Fibroblast of lung (primary cell): ENCODE data around the gene CYP4F3. TPM values are rescaled to one million over a fixed set of nuclear protein-coding genes. Genes with fewer than 3 reads are reported as not detected.

Source experiments
- DNase-seq, 2 donors: peaks; one replicate each; pipeline versions ENCODE4 v3.0.0 to v3.0.0-alpha.2; 2010; ENCODE audit warnings: low read depth in 2 of 2
- H2AFZ ChIP-seq: 2 replicates; pipeline ENCODE4 v1.5.1; 2012; ENCODE audit warnings: low read length, control low read depth, inconsistent platforms
- H3K27ac ChIP-seq: 2 replicates; pipeline ENCODE4 v1.5.1; 2011; ENCODE audit warnings: low read length, control low read depth; ENCODE audit not compliant: insufficient read depth
- H3K27me3 ChIP-seq: 2 replicates; pipeline ENCODE4 v1.5.1; 2011; ENCODE audit warnings: mild to moderate bottlenecking, low read length; ENCODE audit not compliant: control insufficient read depth, insufficient read depth
- H3K36me3 ChIP-seq: 2 replicates; pipeline ENCODE4 v1.5.1; 2011; ENCODE audit warnings: low read length; ENCODE audit not compliant: control insufficient read depth, insufficient read depth
- H3K4me1 ChIP-seq: 2 replicates; pipeline ENCODE4 v1.5.1; 2011; ENCODE audit warnings: low read length; ENCODE audit not compliant: control insufficient read depth, insufficient read depth; ENCODE audit errors: extremely low read depth
- H3K4me2 ChIP-seq: 2 replicates; pipeline ENCODE4 v1.5.1; 2011; ENCODE audit warnings: low read length, control low read depth; ENCODE audit not compliant: insufficient read depth; ENCODE audit errors: extremely low read depth
- H3K4me3 ChIP-seq, 4 experiments: fragments of 200-600 bp in 1 of 4; sonication (generic) in 1 of 4; replicated peaks in 1 of 4; 2 replicates each; pipeline ENCODE4 v1.5.1; 2011 to 2016; ENCODE audit warnings: low read length in 4 of 4, low read depth in 3 of 4, mild to moderate bottlenecking in 3 of 4, control low read depth in 2 of 4, inconsistent platforms in 1 of 4, mixed read lengths in 1 of 4; ENCODE audit not compliant: insufficient read depth in 1 of 4; ENCODE audit errors: control extremely low read depth in 1 of 4
- H3K79me2 ChIP-seq: 2 replicates; pipeline ENCODE4 v1.5.1; 2012; ENCODE audit warnings: mild to moderate bottlenecking, low read length, inconsistent platforms; ENCODE audit not compliant: control insufficient read depth, insufficient read depth
- H3K9ac ChIP-seq: 2 replicates; pipeline ENCODE4 v1.5.1; 2011; ENCODE audit warnings: mild to moderate bottlenecking, low read length, control low read depth; ENCODE audit not compliant: insufficient read depth
- H3K9me3 ChIP-seq: 2 replicates; pipeline ENCODE4 v1.5.1; 2012; ENCODE audit warnings: low read depth, low read length; ENCODE audit not compliant: control insufficient read depth, insufficient read depth
- H4K20me1 ChIP-seq: 2 replicates; pipeline ENCODE4 v1.5.1; 2011; ENCODE audit warnings: low read length; ENCODE audit not compliant: control insufficient read depth, insufficient read depth; ENCODE audit errors: extremely low read depth
- CTCF ChIP-seq, 2 donors: IDR thresholded peaks in 1 of 2; conservative IDR thresholded peaks in 1 of 2; 1 replicate in 1 of 2; 2 replicates in 1 of 2; pipeline ENCODE4 v1.5.1; 2011 to 2012; ENCODE audit warnings: low read length in 2 of 2, control low read depth in 1 of 2, inconsistent platforms in 1 of 2, low read depth in 1 of 2, mild to moderate bottlenecking in 1 of 2
- EZH2 ChIP-seq: IDR thresholded peaks from 2 replicates; pipeline ENCODE4 v1.5.1; 2012; ENCODE audit warnings: low read length, control low read depth, mild to moderate bottlenecking; ENCODE audit errors: missing control alignments
- polyA plus RNA-seq, 2 donors: library from polyadenylated mRNA; depleted of rRNA in 1 of 2; stranded (reverse) in 1 of 2; unstranded in 1 of 2; fragments of >200 nt; gene quantifications; 2 replicates each; pipeline ENCODE4 v1.2.1, GENCODE V29; 2011 to 2012; ENCODE audit warnings: missing spikeins in 1 of 2
- total RNA-seq: library from RNA; depleted of rRNA; stranded (reverse); fragments of >200 nt; gene quantifications from 2 replicates; pipeline ENCODE4 v1.2.1, GENCODE V29; 2014

The CYP4F3 gene
- total and polyA plus RNA-seq, 2 donors (not counting 1 experiment from before 2014, with no cell fraction given) = not detected

DNA sequence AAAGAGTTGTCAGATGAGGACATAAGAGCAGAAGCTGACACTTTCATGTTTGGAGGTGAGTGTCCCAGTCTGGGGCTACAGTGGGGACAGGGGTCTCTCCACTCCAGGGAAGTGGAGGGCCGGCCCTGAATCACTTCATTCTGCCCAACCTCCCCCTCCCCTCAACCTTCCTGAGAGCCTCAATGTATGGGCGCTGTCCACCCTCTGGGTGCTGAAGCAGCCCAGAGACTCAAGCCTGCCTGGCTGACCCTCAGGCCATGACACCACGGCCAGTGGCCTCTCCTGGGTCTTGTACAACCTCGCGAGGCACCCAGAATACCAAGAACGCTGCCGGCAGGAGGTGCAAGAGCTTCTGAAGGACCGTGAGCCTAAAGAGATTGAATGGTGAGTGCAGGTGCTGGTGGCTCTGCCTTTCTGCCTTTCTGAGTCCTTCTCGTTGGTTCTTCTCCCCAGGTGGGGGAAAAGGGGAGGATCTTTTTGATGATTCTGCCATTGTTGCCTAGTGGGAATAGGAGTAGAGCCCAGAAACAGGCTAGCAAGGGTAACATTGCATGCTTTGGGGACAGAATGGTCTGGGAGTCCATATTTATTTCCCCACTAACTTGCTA is 16.9 kb upstream of the CYP4F3 start:
- TF ChIP-seq EZH2 (no peak), CTCF (conservative IDR thresholded peaks at IDR 0.05 in 1 of 2, IDR thresholded peaks at IDR 0.05 in 1 of 2; ENCODE audit: low read depth in 1 of 2, low read length in 2 of 2) (no peak)
- Histone ChIP-seq H3K9me3 (no peaks in the 10 kb centered on the region), H3K27me3 (no peaks in the 10 kb centered on the region), H3K4me3 (no peak overlapping the region), H3K79me2 (no peaks in the 10 kb centered on the region), H3K36me3 (no peaks in the 10 kb centered on the region), H3K4me2 (no peak overlapping the region), H4K20me1 (no peaks in the 10 kb centered on the region), H3K4me1 (no peaks in the 10 kb centered on the region), H2AFZ (no peak overlapping the region), H3K9ac (no peak overlapping the region), H3K27ac (no peak overlapping the region)
- no peak for DNase-seq

- Histone ChIP-seq H4K20me1 (no peaks in the 10 kb centered on the region), H3K4me2 (no peak overlapping the region), H3K27me3 (no peaks in the 10 kb centered on the region), H2AFZ (no peak overlapping the region), H3K36me3 (no peaks in the 10 kb centered on the region), H3K27ac (no peak overlapping the region), H3K4me3 (no peak overlapping the region), H3K9me3 (no peaks in the 10 kb centered on the region), H3K4me1 (no peaks in the 10 kb centered on the region), H3K79me2 (no peaks in the 10 kb centered on the region), H3K9ac (no peak overlapping the region)
- TF ChIP-seq CTCF (conservative IDR thresholded peaks at IDR 0.05 in 1 of 2, IDR thresholded peaks at IDR 0.05 in 1 of 2; ENCODE audit: low read depth in 1 of 2, low read length in 2 of 2) = no peak
- TF ChIP-seq EZH2 = no peak
- DNase-seq = no peak
Observed at GRCh38 chr19:15628236-15629002, 12.3 kb upstream of the CYP4F3 start.

GRCh38 chr19:15629003-15629880 is 11.5 kb upstream of the CYP4F3 start:
- Histone ChIP-seq H3K9me3 (no peaks in the 10 kb centered on the region), H3K4me3 (no peak overlapping the region), H4K20me1 (no peaks in the 10 kb centered on the region), H3K27ac (no peak overlapping the region), H3K9ac (no peak overlapping the region), H3K36me3 (no peaks in the 10 kb centered on the region), H3K79me2 (no peaks in the 10 kb centered on the region), H3K4me2 (no peak overlapping the region), H2AFZ (no peak overlapping the region), H3K4me1 (no peaks in the 10 kb centered on the region), H3K27me3 (no peaks in the 10 kb centered on the region)
- TF ChIP-seq CTCF (conservative IDR thresholded peaks at IDR 0.05 in 1 of 2, IDR thresholded peaks at IDR 0.05 in 1 of 2; ENCODE audit: low read depth in 1 of 2, low read length in 2 of 2) (peak; percentile 75 to 78), EZH2 (no peak)
- peak; percentile 17 to 35 for DNase-seq
